ENCODE measurements around the gene SOCS4.
"Not testable (repeated sequence)": the region's sequence is repeated elsewhere in the genome, so short reads cannot be mapped to it uniquely, and the experiment has no call there.

Gene SOCS4

DNA sequence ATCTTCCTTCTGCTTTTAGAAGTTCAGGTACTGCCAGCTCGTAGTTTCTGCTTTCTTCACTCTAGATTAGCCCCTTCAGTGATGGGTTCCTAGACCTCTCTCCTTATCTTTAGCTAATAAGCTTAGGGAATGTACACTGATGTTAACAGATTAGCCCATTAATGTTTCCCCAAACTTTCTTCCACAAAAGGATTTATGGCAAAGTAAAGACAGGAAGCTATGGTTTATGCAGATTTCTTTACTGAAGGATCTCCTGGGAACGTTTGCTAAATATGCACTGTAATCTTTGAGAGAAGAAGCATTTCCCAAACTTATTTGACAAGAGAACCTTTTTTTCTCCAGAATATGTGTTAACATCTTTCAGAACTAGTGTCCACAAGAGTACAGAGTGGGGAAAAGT is 4.2 kb downstream of the SOCS4 start:
- Histone ChIP-seq H2AFZ (ENCODE audit: low read depth, low read length, severe bottlenecking) (no peak overlapping the region), H3K79me2 (ENCODE audit: insufficient read depth, low read length) (peaks cover 95% of the 10 kb centered on the region), H3K9me2 (replicated peaks; ENCODE audit: insufficient read depth, low read length) (no peaks in the 10 kb centered on the region), H4K20me1 (ENCODE audit: low read depth, low read length) (peaks cover 21% of the 10 kb centered on the region; the same call in 1 of the 2 replicates), H3K27ac (ENCODE audit: low read depth, low read length) (peak overlapping the region; percentile 18; the same call in 1 of the 2 replicates), H3K4me2 (ENCODE audit: low read depth, low read length, poor library complexity, severe bottlenecking) (peak overlapping the region; percentile 91), H3K9me3 (ENCODE audit: insufficient read depth, low read length) (no peaks in the 10 kb centered on the region), H3F3A (ENCODE audit: insufficient read depth) (no peaks in the 10 kb centered on the region), H3K27me3 (ENCODE audit: low read length) (no peaks in the 10 kb centered on the region), H3K36me3 (ENCODE audit: low read length) (peaks cover 27% of the 10 kb centered on the region; the same call in 1 of the 2 replicates), H3K4me3 (ENCODE audit: insufficient read depth, low read length, poor library complexity, severe bottlenecking) (no peak overlapping the region), H3K9ac (ENCODE audit: low read length) (peak overlapping the region; percentile 18)
- no peak for TF ChIP-seq EZH2phosphoT487 (conservative IDR thresholded peaks at IDR 0.05; ENCODE audit: low read length)
- TF ChIP-seq, protein P1, sequence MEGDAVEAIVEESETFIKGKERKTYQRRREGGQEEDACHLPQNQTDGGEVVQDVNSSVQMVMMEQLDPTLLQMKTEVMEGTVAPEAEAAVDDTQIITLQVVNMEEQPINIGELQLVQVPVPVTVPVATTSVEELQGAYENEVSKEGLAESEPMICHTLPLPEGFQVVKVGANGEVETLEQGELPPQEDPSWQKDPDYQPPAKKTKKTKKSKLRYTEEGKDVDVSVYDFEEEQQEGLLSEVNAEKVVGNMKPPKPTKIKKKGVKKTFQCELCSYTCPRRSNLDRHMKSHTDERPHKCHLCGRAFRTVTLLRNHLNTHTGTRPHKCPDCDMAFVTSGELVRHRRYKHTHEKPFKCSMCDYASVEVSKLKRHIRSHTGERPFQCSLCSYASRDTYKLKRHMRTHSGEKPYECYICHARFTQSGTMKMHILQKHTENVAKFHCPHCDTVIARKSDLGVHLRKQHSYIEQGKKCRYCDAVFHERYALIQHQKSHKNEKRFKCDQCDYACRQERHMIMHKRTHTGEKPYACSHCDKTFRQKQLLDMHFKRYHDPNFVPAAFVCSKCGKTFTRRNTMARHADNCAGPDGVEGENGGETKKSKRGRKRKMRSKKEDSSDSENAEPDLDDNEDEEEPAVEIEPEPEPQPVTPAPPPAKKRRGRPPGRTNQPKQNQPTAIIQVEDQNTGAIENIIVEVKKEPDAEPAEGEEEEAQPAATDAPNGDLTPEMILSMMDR (IDR thresholded peaks at IDR 0.05; ENCODE audit: insufficient read depth, low read length, poor library complexity, severe bottlenecking): no peak

DNA sequence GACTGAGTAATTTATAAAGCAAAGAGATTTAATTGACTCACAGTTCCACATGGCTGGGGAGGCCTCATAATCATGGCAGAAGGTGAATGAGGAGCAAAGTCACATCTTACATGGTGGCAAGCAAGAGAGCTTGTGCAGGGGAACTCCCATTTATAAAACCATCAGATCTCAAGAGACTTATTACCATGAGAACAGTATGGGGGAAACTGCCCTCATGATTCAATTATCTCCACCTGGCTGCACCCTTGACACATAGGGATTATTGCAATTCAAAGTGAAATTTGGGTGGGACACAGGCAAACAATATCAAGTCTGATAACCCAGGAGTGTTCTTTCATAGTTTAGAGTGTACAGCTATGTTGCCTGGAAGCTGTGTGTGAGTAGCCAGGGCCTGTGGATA is 11.0 kb downstream of the SOCS4 start:
- not testable (repeated sequence) for H3K9me3 ChIP-seq (ENCODE audit: insufficient read depth, low read length); H3K9ac ChIP-seq (ENCODE audit: low read length); H2AFZ ChIP-seq (ENCODE audit: low read depth, low read length, severe bottlenecking); H3K9me2 ChIP-seq (replicated peaks; ENCODE audit: insufficient read depth, low read length); H3F3A ChIP-seq (ENCODE audit: insufficient read depth); H3K4me3 ChIP-seq (ENCODE audit: insufficient read depth, low read length, poor library complexity, severe bottlenecking); H4K20me1 ChIP-seq (ENCODE audit: low read depth, low read length); H3K27me3 ChIP-seq (ENCODE audit: low read length); H3K4me2 ChIP-seq (ENCODE audit: low read depth, low read length, poor library complexity, severe bottlenecking); H3K27ac ChIP-seq (ENCODE audit: low read depth, low read length)
- Histone ChIP-seq H3K79me2 (ENCODE audit: insufficient read depth, low read length) (peaks cover 87% of the 10 kb centered on the region), H3K36me3 (ENCODE audit: low read length) (peaks cover 35% of the 10 kb centered on the region)

DNA sequence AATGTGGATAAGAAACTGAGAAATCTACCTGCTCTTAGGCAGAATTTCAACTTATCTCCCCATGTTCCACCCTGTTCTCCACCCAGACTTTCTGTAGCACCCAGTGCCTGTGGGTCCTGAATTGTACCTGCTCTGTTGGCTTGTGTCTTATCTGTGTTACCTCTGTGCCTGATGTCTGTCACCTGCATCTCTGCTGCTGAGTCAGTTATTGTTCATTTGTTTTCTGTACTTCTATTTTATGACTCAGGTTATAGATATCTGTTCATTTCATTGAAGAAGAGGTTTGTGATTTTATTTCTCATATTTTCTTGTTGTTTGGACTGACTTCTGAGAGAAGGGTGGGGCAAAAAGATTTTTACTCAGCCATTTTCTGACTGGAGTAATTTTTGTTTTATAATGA is 11.7 kb downstream of the SOCS4 start:
- no peak overlapping the region for H3K27ac ChIP-seq (ENCODE audit: low read depth, low read length)
- H3K9ac ChIP-seq (ENCODE audit: low read length): no peak overlapping the region
- TF ChIP-seq, protein P1 (IDR thresholded peaks at IDR 0.05; ENCODE audit: insufficient read depth, low read length, poor library complexity, severe bottlenecking): no peak
- TF ChIP-seq EZH2phosphoT487 (conservative IDR thresholded peaks at IDR 0.05; ENCODE audit: low read length): no peak
- no peaks in the 10 kb centered on the region for H3K27me3 ChIP-seq (ENCODE audit: low read length)
- H2AFZ ChIP-seq (ENCODE audit: low read depth, low read length, severe bottlenecking): no peak overlapping the region
- H3K36me3 ChIP-seq (ENCODE audit: low read length): peaks cover 37% of the 10 kb centered on the region
- no peaks in the 10 kb centered on the region for H3K9me3 ChIP-seq (ENCODE audit: insufficient read depth, low read length)
- H3K4me3 ChIP-seq (ENCODE audit: insufficient read depth, low read length, poor library complexity, severe bottlenecking): no peak overlapping the region
- no peaks in the 10 kb centered on the region for H3K9me2 ChIP-seq (replicated peaks; ENCODE audit: insufficient read depth, low read length)
- no peaks in the 10 kb centered on the region for H4K20me1 ChIP-seq (ENCODE audit: low read depth, low read length)
- H3F3A ChIP-seq (ENCODE audit: insufficient read depth): peaks cover 6% of the 10 kb centered on the region; the same call in 1 of the 2 replicates
- peaks cover 84% of the 10 kb centered on the region for H3K79me2 ChIP-seq (ENCODE audit: insufficient read depth, low read length)
- H3K4me2 ChIP-seq (ENCODE audit: low read depth, low read length, poor library complexity, severe bottlenecking): no peak overlapping the region

DNA sequence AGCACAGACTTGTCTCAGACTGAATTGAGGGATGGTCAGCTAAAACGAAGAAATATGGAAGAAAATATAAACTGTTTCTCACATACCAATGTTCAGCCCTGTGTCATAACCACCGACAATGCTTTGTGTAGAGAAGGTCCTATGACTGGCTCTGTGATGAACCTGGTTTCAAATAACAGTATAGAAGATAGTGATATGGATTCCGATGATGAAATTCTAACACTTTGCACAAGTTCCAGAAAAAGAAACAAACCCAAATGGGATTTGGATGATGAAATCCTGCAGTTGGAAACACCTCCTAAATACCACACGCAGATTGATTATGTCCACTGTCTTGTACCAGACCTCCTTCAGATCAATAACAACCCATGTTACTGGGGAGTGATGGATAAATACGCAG is 16.5 kb downstream of the SOCS4 start:
- H3K4me3 ChIP-seq (ENCODE audit: insufficient read depth, low read length, poor library complexity, severe bottlenecking): no peak overlapping the region
- H4K20me1 ChIP-seq (ENCODE audit: low read depth, low read length): no peaks in the 10 kb centered on the region
- H3K4me2 ChIP-seq (ENCODE audit: low read depth, low read length, poor library complexity, severe bottlenecking): no peak overlapping the region
- TF ChIP-seq EZH2phosphoT487 (conservative IDR thresholded peaks at IDR 0.05; ENCODE audit: low read length): no peak
- TF ChIP-seq, protein P1 (IDR thresholded peaks at IDR 0.05; ENCODE audit: insufficient read depth, low read length, poor library complexity, severe bottlenecking): no peak
- no peak overlapping the region for H3K9ac ChIP-seq (ENCODE audit: low read length)
- H3K27ac ChIP-seq (ENCODE audit: low read depth, low read length): no peak overlapping the region
- H3K36me3 ChIP-seq (ENCODE audit: low read length): peaks cover 23% of the 10 kb centered on the region
- peaks cover 35% of the 10 kb centered on the region for H3F3A ChIP-seq (ENCODE audit: insufficient read depth)
- H3K27me3 ChIP-seq (ENCODE audit: low read length): no peaks in the 10 kb centered on the region
- no peak overlapping the region for H2AFZ ChIP-seq (ENCODE audit: low read depth, low read length, severe bottlenecking)
- no peaks in the 10 kb centered on the region for H3K9me3 ChIP-seq (ENCODE audit: insufficient read depth, low read length)
- H3K9me2 ChIP-seq (replicated peaks; ENCODE audit: insufficient read depth, low read length): no peaks in the 10 kb centered on the region
- peaks cover 43% of the 10 kb centered on the region for H3K79me2 ChIP-seq (ENCODE audit: insufficient read depth, low read length)

Measured in SU-DHL-6 (cell line).